Left renal pelvis (tissue), 4 donors: ENCODE results near the gene ANKRD36. TPM values are rescaled to one million over a fixed set of nuclear protein-coding genes. Genes with fewer than 3 reads are reported as not detected.
"Not testable (repeated sequence)": the region's sequence is repeated elsewhere in the genome, so short reads cannot be mapped to it uniquely, and the experiment has no call there.

Experiments
- DNase-seq, 4 donors: peaks; one replicate each; pipeline ENCODE4 v3.0.0-alpha.2; 2013; ENCODE audit warnings: low read depth in 4 of 4, low spot score in 3 of 4
- polyA plus RNA-seq, 4 donors: library from polyadenylated mRNA; unstranded; fragments of 120-200 nt; gene quantifications; one replicate each; pipeline ENCODE4 v1.2.1, GENCODE V29; 2013; ENCODE audit not compliant: insufficient read length in 4 of 4

ANKRD36 gene
- polyA plus RNA-seq, 4 donors, result 17.0 to 22.2 (median 17.1) TPM

- DNase-seq, result not testable (repeated sequence)
Measured at GRCh38 chr2:97268075-97268591, 155.2 kb downstream of the ANKRD36 start.

DNA sequence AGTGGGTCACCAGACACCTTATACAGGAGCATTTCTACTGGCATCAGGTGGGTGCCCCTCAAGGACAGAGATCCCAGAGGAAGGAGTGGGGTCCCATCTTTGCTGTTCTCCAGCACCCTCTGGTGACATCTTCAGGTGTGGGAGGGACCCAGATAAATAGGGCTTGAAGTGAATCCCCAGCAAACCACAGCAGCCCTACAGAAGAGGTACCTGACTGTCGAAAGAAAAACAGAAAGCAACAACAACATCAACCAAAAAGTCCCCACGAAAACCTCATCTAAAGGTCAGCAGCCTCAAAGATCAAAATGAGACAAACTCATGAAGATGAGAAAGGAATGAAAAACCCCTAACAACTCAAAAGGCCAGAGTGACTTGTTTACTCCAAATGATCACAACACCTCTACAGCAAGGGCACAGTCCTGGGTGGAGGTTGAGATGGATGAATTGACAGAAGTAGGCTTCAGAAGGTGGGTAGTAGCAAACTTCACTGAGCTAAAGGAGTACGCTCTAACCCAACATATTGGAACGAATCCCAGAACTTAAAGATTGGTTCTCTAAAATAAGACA lies 163.4 kb downstream of the ANKRD36 start:
- DNase-seq, result not testable (repeated sequence)

GRCh38 chr2:97285187-97285586 lies 172.2 kb downstream of the ANKRD36 start:
- not testable (repeated sequence) for DNase-seq

GRCh38 chr2:97293687-97294086 lies 180.7 kb downstream of the ANKRD36 start:
- not testable (repeated sequence) for DNase-seq

Other genes starting within 250 kb of the ANKRD36 start
- gene SEMA4C, start 243.1 kb upstream of the ANKRD36 start, polyA plus RNA-seq, result 10 to 100 TPM; 34.4 to 47.9 (median 41.0) TPM
- 1 to 10 TPM in 1 of 4 donors, under 1 TPM in 3; 0.39 to 1.1 (median 0.44) TPM for gene FAM178B, start 126.6 kb upstream of the ANKRD36 start, polyA plus RNA-seq
- 10 to 100 TPM; 17.5 to 33.3 (median 21.2) TPM for gene FAHD2B, start 18.3 kb upstream of the ANKRD36 start, polyA plus RNA-seq